DND-41 (cell line): ENCODE measurements around the gene POLH.
"Not testable (repeated sequence)": the region's sequence is repeated elsewhere in the genome, so short reads cannot be mapped to it uniquely, and the experiment has no call there.

Experiments
- ATAC-seq: fragments of 200-7000 bp; cut with Tn5 transposase; 3 replicates; pipeline ENCODE4 v1.9.1; 2021; ENCODE audit warnings: low read depth; ENCODE audit not compliant: insufficient read depth
- DNase-seq: peaks from one replicate; pipeline ENCODE4 v3.0.0-alpha.2; 2020
- H2AFZ ChIP-seq: 2 replicates; pipeline ENCODE4 v1.6.0; 2012; ENCODE audit warnings: low read depth, low read length
- H3K27ac ChIP-seq: 2 replicates; pipeline ENCODE4 v1.5.1; 2012; ENCODE audit warnings: low read length, inconsistent platforms
- H3K27me3 ChIP-seq: fragments of 200-600 bp; sonication (generic); 2 replicates; pipeline ENCODE4 v1.6.0; 2012; ENCODE audit warnings: low read length, mild to moderate bottlenecking, inconsistent platforms; ENCODE audit not compliant: insufficient read depth, poor library complexity
- H3K36me3 ChIP-seq: 2 replicates; pipeline ENCODE4 v1.5.1; 2012; ENCODE audit warnings: low read length, inconsistent platforms; ENCODE audit not compliant: insufficient read depth
- H3K4me1 ChIP-seq: 2 replicates; pipeline ENCODE4 v1.5.1; 2012; ENCODE audit warnings: mild to moderate bottlenecking, low read length; ENCODE audit not compliant: insufficient read depth
- H3K4me2 ChIP-seq: 2 replicates; pipeline ENCODE4 v1.6.0; 2012; ENCODE audit warnings: mild to moderate bottlenecking, moderate library complexity, low read length, inconsistent platforms; ENCODE audit not compliant: insufficient read depth
- H3K4me3 ChIP-seq, 2 experiments: fragments of 200-600 bp in 1 of 2; shearing (Covaris generic) in 1 of 2; 2 replicates each; pipeline ENCODE4 v1.5.1; 2012 to 2016; ENCODE audit warnings: inconsistent platforms in 2 of 2, low read length in 2 of 2, mild to moderate bottlenecking in 2 of 2, low read depth in 1 of 2, moderate library complexity in 1 of 2
- H3K79me2 ChIP-seq: 2 replicates; pipeline ENCODE4 v1.6.0; 2012; ENCODE audit warnings: low read length, inconsistent platforms; ENCODE audit not compliant: insufficient read depth
- H3K9ac ChIP-seq: 2 replicates; pipeline ENCODE4 v1.6.0; 2012; ENCODE audit warnings: low read depth, mild to moderate bottlenecking, inconsistent platforms, low read length, moderate library complexity
- H3K9me3 ChIP-seq: 2 replicates; pipeline ENCODE4 v1.5.1; 2012; ENCODE audit warnings: low read length, moderate library complexity, mild to moderate bottlenecking, inconsistent platforms; ENCODE audit not compliant: insufficient read depth, severe bottlenecking
- H4K20me1 ChIP-seq: 2 replicates; pipeline ENCODE4 v1.6.0; 2012; ENCODE audit warnings: low read length; ENCODE audit not compliant: insufficient read depth
- CTCF ChIP-seq: IDR thresholded peaks from 2 replicates; pipeline ENCODE4 v1.5.1; 2012; ENCODE audit warnings: borderline replicate concordance, low read length, moderate library complexity, mild to moderate bottlenecking; ENCODE audit not compliant: poor library complexity, severe bottlenecking; ENCODE audit errors: extremely low read depth
- EZH2 ChIP-seq: IDR thresholded peaks from 3 replicates; pipeline ENCODE4 v1.6.1; 2012; ENCODE audit warnings: borderline replicate concordance, low read depth, mild to moderate bottlenecking, moderate library complexity, low read length, inconsistent platforms; ENCODE audit not compliant: severe bottlenecking

Gene POLH

GRCh38 chr6:43582911-43583310, 6.9 kb downstream of the POLH start:
- Histone ChIP-seq H3K36me3 (peaks cover 56% of the 10 kb centered on the region), H2AFZ (no peak overlapping the region), H3K9me3 (no peaks in the 10 kb centered on the region), H3K4me1 (peaks cover 12% of the 10 kb centered on the region), H3K79me2 (peaks cover 34% of the 10 kb centered on the region), H3K9ac (no peak overlapping the region), H3K27ac (no peak overlapping the region), H4K20me1 (peaks cover 5% of the 10 kb centered on the region; the same call in 1 of the 2 replicates), H3K4me3 (no peak overlapping the region), H3K27me3 (no peaks in the 10 kb centered on the region), H3K4me2 (no peak overlapping the region)
- TF ChIP-seq CTCF = no peak
- TF ChIP-seq EZH2 = no peak
- no peak for DNase-seq
- ATAC-seq = no peak

GRCh38 chr6:43584892-43585570, 9.0 kb downstream of the POLH start:
- H2AFZ ChIP-seq = no peak overlapping the region
- H3K27me3 ChIP-seq = no peaks in the 10 kb centered on the region
- H3K27ac ChIP-seq = no peak overlapping the region
- TF ChIP-seq CTCF = no peak
- TF ChIP-seq EZH2 = no peak
- no peaks in the 10 kb centered on the region for H3K4me1 ChIP-seq
- peaks cover 5% of the 10 kb centered on the region; the same call in 1 of the 2 replicates for H4K20me1 ChIP-seq
- H3K4me3 ChIP-seq = no peak overlapping the region
- DNase-seq = peak; percentile 20
- no peak overlapping the region for H3K4me2 ChIP-seq
- peak; percentile 68 for ATAC-seq
- H3K79me2 ChIP-seq = peaks cover 16% of the 10 kb centered on the region; the same call in 1 of the 2 replicates
- no peak overlapping the region for H3K9ac ChIP-seq
- H3K36me3 ChIP-seq = peaks cover 75% of the 10 kb centered on the region
- H3K9me3 ChIP-seq = no peaks in the 10 kb centered on the region

- Histone ChIP-seq H3K27me3 (no peaks in the 10 kb centered on the region), H3K9ac (no peak overlapping the region), H3K4me3 (no peak overlapping the region), H3K9me3 (no peaks in the 10 kb centered on the region), H2AFZ (no peak overlapping the region), H3K36me3 (peaks cover 85% of the 10 kb centered on the region), H3K27ac (no peak overlapping the region), H3K4me2 (no peak overlapping the region), H3K4me1 (no peaks in the 10 kb centered on the region), H3K79me2 (peaks cover 15% of the 10 kb centered on the region; the same call in 1 of the 2 replicates), H4K20me1 (no peaks in the 10 kb centered on the region)
- no peak for TF ChIP-seq CTCF
- ATAC-seq (no peak), DNase-seq (no peak)
Observed at GRCh38 chr6:43588194-43588593, 12.2 kb downstream of the POLH start.

- DNase-seq, H3K27me3 ChIP-seq, H3K4me2 ChIP-seq, H3K4me1 ChIP-seq, H3K4me3 ChIP-seq, H4K20me1 ChIP-seq, H2AFZ ChIP-seq, H3K9me3 ChIP-seq, H3K9ac ChIP-seq, ATAC-seq, H3K27ac ChIP-seq: not testable (repeated sequence)
- peaks cover 20% of the 10 kb centered on the region; the same call in 1 of the 2 replicates for H3K79me2 ChIP-seq
- H3K36me3 ChIP-seq = peaks cover 83% of the 10 kb centered on the region
Observed at GRCh38 chr6:43589564-43589963, 13.6 kb downstream of the POLH start.
